BE2C (cell line): ENCODE data around the gene ZHX3.

ENCODE experiments used
- DNase-seq: peaks from one replicate; pipeline ENCODE4 v3.0.0-alpha.2; 2020
- H3K27me3 ChIP-seq: fragments of 250-450 bp; sonication (Bioruptor Pico); 2 replicates; pipeline ENCODE4 v1.5.1; 2020; ENCODE audit warnings: mild to moderate bottlenecking
- H3K36me3 ChIP-seq: fragments of 250-450 bp; sonication (Bioruptor Pico); 2 replicates; pipeline ENCODE4 v1.5.1; 2020; ENCODE audit warnings: mild to moderate bottlenecking
- H3K4me1 ChIP-seq: fragments of 250-450 bp; sonication (Bioruptor Pico); 2 replicates; pipeline ENCODE4 v1.5.1; 2020
- H3K4me3 ChIP-seq: 2 replicates; pipeline ENCODE4 v1.5.1; 2011; ENCODE audit warnings: low read depth, low read length
- H3K9me3 ChIP-seq: fragments of 250-450 bp; sonication (Bioruptor Pico); 2 replicates; pipeline ENCODE4 v1.5.1; 2020
- CTCF ChIP-seq: IDR thresholded peaks from 2 replicates; pipeline ENCODE4 v1.5.1; 2012; ENCODE audit warnings: mild to moderate bottlenecking, low read depth, low read length

ZHX3 gene

GRCh38 chr20:41275301-41275731 is 42.2 kb downstream of the ZHX3 start:
- H3K4me1 ChIP-seq: peaks cover 6% of the 10 kb centered on the region
- no peaks in the 10 kb centered on the region for H3K36me3 ChIP-seq
- H3K27me3 ChIP-seq: no peaks in the 10 kb centered on the region
- H3K4me3 ChIP-seq: no peak overlapping the region
- no peak for DNase-seq
- TF ChIP-seq CTCF: no peak
- no peaks in the 10 kb centered on the region for H3K9me3 ChIP-seq

DNA sequence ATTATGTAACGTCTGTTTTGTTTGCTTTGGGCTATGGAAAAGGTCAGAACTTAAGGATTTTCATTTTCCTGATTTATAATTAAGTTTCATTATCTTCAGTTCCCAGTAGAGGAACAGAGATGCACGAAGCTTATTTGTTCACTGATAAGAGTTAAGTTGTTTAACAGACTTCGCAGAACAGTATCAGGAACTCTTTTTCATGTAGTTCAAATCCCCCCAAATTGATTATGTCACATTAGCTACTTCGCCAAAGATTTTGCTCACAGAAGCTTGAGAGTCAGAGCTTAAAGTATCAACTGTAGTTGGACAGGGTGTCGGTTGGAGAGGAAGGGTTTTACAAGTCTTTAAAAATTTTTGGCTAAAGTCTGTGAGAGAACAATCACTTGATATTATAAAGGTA is 43.4 kb downstream of the ZHX3 start:
- Histone ChIP-seq H3K27me3 (no peaks in the 10 kb centered on the region), H3K9me3 (no peaks in the 10 kb centered on the region), H3K4me1 (peaks cover 6% of the 10 kb centered on the region), H3K36me3 (no peaks in the 10 kb centered on the region), H3K4me3 (no peak overlapping the region)
- TF ChIP-seq CTCF: no peak
- no peak for DNase-seq

GRCh38 chr20:41273445-41273844 is 44.1 kb downstream of the ZHX3 start:
- Histone ChIP-seq H3K27me3 (no peaks in the 10 kb centered on the region), H3K36me3 (no peaks in the 10 kb centered on the region), H3K4me1 (peaks cover 6% of the 10 kb centered on the region), H3K4me3 (no peak overlapping the region), H3K9me3 (no peaks in the 10 kb centered on the region)
- no peak for TF ChIP-seq CTCF
- DNase-seq: no peak

DNA sequence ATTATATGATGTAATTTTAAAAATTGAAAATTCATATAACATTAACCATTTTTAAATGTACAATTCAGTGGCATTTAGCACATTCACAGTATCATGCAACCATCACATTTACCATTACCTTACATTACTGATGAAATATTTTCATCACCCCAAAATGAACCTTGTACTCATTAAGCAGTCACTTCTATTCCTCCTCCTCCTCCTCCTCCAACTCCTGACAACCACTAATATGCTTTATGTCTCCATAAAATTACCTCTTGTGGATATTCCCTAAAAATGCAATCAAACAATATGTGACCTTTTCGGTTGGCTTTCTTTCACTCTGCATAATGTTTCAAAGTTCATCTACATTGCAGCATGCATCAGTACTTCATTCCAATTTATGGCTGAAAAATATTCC is 45.2 kb downstream of the ZHX3 start:
- no peak for DNase-seq
- Histone ChIP-seq H3K4me1 (peaks cover 6% of the 10 kb centered on the region), H3K27me3 (no peaks in the 10 kb centered on the region), H3K4me3 (no peak overlapping the region), H3K9me3 (no peaks in the 10 kb centered on the region), H3K36me3 (no peaks in the 10 kb centered on the region; the same call in 1 of the 2 replicates)
- no peak for TF ChIP-seq CTCF

- Histone ChIP-seq H3K9me3 (no peaks in the 10 kb centered on the region), H3K4me3 (no peak overlapping the region), H3K27me3 (no peaks in the 10 kb centered on the region), H3K4me1 (peaks cover under 1% of the 10 kb centered on the region), H3K36me3 (no peaks in the 10 kb centered on the region; the same call in 1 of the 2 replicates)
- no peak for TF ChIP-seq CTCF
- no peak for DNase-seq
These were observed 48.4 kb downstream of the ZHX3 start for GRCh38 chr20:41268917-41269652.

- Histone ChIP-seq H3K9me3 (no peaks in the 10 kb centered on the region), H3K36me3 (no peaks in the 10 kb centered on the region; the same call in 1 of the 2 replicates), H3K4me1 (no peaks in the 10 kb centered on the region), H3K27me3 (no peaks in the 10 kb centered on the region), H3K4me3 (no peak overlapping the region)
- DNase-seq: no peak
- TF ChIP-seq CTCF: no peak
These were observed 49.1 kb downstream of the ZHX3 start for GRCh38 chr20:41268402-41268801.
